NOMO-1 treated with DMSO at 0.1 percent for 48 hours (cell line): Measurements from ENCODE around the gene ARHGAP10.

Experiments
- DNase-seq: peaks from one replicate; lab custom pipeline; 2025; ENCODE audit not compliant: unreplicated experiment; lab: John Stamatoyannopoulos, UW

ARHGAP10 gene

GRCh38 chr4:147943159-147943638 lies 211.3 kb downstream of the ARHGAP10 start:
- DNase-seq: peak; percentile 70

DNA sequence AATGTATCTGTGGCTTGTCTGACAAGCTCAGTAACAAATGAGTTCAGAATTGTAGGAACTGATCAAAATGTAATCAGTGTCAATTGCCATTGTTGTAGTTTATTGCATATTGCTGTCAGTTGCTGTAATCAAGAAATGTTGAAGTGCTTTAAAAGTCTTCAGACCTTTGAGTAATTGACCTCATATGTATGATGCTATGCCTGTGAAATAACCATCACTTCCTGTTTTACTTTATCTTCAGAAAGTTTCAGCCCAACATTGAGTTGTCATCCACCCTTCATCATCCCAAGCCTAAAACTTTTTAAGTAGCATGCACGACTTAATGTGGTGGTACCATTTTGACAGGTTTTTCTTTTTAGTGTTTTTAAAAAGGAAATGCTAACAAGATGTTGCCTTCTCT lies 212.4 kb downstream of the ARHGAP10 start:
- DNase-seq: peak; percentile 66

GRCh38 chr4:147944670-147945260 lies 212.9 kb downstream of the ARHGAP10 start:
- no peak for DNase-seq

GRCh38 chr4:147948336-147948735 lies 216.4 kb downstream of the ARHGAP10 start:
- no peak for DNase-seq

DNA sequence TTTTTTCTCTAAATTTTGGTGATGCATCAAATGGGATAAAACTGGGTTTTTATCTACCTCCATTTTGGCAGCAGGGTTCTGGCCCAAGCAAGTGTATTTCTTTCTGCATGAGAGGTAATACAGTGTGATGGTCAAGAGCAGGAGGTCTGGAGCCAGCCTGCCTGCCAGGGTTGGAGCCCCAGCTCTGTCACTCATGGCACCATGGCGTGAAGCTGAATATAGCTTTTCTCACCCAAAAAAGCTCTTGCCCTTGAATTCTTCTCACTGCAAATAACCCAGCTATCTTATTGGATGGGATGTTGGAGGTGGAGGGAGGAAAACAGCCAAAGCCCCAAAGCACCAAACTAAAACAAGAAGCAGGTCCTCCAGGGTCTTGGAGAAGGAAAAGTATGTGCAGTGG lies 218.4 kb downstream of the ARHGAP10 start:
- no peak for DNase-seq

DNA sequence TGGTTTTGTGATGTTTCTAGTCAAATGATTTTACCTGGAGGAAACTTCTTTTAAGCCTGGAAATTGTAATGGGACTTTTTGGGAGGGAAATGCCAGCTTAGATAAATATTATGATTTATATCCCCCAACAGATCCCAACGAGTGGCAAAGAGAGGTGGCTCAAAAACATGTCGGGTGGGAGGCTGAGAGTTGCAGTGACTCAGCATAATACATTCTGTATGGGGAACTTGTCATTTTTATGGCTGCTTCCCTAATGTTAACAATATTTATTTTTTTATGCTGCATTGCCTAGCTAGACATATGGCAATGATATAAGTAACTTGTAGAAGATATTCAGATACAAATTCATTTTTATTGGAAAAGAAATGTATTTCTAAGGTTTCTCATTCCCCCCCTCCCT lies 219.0 kb downstream of the ARHGAP10 start:
- peak; percentile 25 for DNase-seq

GRCh38 chr4:147954850-147955249 lies 223.0 kb downstream of the ARHGAP10 start:
- no peak for DNase-seq

DNA sequence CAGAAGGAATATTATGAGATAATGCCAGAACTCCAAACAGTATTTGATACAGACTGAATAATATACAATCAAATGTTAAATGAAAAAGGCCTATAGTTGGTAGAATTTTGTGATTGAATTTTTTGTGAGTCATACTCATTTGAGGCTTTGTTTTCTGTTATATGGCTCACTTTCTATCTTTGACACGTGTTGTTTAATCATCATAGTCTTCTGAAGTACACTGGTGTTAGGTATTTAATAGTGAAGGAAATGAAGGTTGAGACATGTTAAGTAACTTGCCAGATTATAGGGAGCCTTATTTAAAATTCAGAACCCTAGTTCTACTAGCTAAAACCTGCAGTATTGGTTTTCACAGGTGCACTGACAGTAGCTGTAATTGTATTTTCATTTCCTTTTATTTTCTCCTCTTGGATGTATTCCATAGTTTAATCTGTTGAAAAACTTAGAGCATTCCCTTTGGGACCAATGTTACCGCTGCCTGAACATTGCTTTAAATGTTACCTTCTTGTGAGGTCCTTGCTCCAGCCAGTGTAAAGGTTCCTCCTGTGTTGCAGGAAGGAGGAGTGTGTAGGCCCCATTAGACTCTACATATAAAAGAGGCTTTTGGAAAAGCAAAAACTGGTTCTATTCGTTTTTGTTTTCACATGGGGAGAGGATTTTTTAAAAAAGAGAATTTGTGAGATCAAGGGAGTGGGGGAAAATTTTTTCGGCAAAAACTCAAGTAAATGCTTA lies 224.1 kb downstream of the ARHGAP10 start:
- DNase-seq: no peak

- no peak for DNase-seq
These were observed 225.6 kb downstream of the ARHGAP10 start for GRCh38 chr4:147957446-147957845.

DNA sequence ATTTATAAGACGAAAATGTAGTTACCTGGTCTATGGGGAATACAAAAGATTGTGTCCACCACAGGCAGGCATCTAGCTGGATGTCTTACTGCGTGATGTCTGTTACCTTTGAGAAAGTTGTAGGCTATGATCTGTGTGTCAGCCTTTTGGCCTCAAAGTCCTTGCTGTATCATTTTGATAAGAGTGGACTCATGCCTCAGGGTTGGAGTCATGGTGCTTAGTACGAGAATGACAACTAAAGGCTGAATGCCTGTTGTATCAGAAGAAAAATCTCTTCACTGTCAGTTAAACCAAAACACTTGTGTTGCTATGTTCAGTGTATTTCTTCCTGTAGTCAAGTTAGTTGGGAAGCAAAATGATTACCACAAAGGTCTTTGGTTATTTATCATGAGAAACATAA lies 226.2 kb downstream of the ARHGAP10 start:
- no peak for DNase-seq

DNA sequence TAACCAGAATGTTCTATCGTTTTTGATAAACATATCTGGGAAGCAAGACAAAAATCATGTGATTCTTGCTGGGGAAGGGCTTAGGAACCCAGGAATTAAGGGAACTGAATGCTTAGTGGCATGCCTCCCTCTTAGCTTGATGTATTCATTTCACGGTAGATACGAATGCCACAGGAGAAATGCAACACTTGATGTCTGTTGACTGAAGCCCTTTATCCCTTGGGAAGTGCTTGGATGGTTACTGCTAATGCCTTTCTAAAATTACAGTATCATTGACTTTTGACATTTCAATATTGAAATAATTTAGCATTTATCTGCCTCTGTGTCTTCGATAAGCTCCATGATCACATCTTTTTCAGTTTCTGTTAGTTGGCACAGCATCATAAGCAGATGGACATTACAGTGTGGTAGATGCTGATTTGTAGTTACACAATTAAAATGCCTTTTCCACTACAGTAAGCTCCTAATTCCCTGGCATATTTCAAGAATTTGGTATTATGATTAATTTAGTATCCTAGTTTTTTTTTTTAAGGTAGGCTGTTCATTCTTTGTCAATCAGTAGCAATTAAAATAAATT lies 226.7 kb downstream of the ARHGAP10 start:
- DNase-seq: no peak

- no peak for DNase-seq
These were observed 229.1 kb downstream of the ARHGAP10 start for GRCh38 chr4:147960971-147961370.

- DNase-seq: no peak
These were observed 232.0 kb downstream of the ARHGAP10 start for GRCh38 chr4:147963839-147964238.

DNA sequence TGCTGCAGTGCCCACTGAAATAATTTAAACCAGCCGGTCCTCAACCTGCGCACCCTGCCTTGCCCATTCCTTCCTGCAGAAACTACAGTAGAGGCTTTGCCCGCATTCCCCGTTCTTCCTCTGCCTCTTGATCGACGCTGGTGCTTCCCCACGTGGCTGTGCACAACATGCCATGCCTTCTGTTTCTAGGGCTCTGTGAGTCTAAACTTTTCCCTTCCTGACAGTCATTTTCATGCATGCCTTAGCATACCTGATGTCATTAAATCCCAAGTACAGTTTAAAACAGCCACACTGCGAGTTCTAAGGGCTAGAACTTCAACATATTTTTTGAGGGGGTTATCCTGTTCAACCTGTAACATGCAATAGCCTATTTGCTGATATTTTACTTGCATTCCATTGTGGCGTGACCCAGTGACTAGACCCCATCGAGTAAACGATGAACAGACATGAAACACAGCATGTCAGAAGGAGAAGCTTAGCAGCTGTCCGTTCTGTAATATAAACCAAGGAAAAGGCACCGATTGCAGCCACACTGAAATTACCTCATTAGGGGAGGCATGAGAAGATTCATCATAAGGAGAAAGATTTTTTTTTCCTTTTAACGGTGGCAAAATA lies 232.5 kb downstream of the ARHGAP10 start:
- DNase-seq: no peak

GRCh38 chr4:147965056-147965455 lies 233.2 kb downstream of the ARHGAP10 start:
- no peak for DNase-seq

DNA sequence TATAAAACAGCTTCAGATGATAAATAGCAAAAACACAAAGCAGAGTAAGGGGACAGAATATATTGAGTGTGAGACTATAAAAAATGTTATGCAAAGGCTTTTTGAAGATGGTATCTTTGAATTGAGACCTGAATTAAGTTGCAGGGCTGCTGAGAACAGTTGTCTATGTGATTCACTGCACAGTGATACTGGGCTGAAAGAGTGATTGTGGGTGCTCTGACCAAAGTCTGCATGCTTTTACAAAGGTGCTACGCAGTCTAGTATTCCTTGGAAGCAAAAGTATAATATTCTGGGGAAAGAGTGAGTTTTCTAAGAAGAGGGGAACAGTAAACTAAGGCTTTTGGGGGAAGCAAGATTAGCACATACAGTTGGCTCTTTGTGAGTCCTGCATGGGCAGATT lies 234.0 kb downstream of the ARHGAP10 start:
- no peak for DNase-seq

DNA sequence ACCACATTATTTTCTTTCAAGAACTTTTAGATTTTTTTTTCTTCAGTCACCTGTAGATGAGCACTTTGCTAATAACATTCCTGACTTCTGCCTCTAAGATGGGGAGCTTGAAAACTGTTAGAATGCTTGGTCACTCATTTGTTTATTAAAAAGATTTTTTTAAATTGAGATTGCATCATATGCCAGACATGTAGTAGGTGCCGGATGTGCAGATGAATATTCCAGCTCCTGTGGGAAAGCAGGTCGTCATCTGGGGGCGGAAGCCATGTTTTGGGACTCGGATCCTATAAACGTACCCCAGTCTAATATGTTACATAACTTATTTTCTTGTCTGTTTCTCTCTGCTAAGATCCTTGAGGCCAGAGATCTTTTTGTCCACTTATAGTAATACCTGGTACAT lies 236.8 kb downstream of the ARHGAP10 start:
- DNase-seq: no peak

GRCh38 chr4:147969573-147970385 lies 237.9 kb downstream of the ARHGAP10 start:
- DNase-seq: no peak

DNA sequence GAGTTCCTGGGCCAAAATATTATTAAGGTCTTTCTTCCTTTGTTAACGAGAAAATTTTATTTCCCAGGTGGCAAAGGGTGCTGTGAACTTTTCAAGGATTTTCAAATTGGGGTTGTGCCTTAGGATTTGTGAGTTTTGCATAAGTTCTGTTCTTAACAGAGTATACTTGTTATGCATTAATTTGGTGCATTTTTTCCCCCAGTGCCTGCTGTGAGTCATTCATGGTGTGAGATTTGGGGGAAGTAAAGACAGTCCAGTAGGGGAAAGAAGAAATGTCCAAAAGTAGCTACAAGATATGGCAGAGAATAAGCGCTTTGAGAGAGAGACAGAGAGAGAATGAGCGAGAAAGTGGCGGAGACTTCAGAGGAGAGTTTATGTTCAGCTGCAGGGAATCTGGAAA lies 239.2 kb downstream of the ARHGAP10 start:
- DNase-seq: no peak

GRCh38 chr4:147975325-147975724 lies 243.4 kb downstream of the ARHGAP10 start:
- DNase-seq: no peak
